Measurements from ENCODE around the gene XIRP1.

DNA sequence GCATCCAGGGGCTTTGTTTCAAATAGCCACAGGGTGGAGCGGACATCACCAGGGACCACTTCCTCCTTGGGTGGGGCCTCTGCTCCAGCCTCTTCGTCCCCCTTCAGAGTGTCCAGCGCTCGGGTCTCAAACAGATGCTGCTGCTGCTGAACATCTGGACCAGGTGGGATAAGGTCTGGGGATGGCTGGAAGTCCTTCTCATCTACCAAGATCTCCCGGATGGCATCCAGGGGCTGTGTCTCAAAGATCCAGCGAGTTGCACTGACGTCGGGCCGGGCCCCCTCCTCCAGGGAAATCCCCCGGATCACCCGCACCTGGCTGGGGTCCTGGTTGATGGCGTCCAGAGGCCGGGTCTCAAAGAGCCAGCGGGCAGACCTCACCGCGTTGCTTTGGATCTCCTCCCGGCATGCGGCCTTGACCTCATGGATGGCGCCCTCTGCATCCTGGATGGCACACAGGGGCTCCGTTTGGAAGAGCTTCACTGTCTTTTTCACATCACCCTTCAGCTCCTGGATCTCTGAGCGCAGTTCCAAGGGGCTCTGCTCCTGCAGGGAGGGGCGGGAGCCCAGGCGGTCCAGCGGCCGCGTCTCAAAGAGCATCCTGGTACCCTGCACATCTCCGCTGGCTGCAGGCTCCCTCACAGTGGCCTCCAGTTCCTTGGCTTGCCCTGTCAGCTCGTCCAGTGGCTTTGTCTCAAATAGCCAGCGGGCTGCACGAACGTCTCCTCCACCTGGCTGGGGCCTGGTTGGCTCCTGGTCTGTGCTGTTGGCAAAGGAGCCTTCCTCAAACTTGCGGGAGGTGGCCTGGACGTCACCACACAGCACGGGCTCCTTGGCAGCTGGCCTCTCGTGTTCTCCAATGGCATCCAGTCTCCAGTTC, 3.9 kb downstream of the XIRP1 start:
- TF ChIP-seq, protein P1, sequence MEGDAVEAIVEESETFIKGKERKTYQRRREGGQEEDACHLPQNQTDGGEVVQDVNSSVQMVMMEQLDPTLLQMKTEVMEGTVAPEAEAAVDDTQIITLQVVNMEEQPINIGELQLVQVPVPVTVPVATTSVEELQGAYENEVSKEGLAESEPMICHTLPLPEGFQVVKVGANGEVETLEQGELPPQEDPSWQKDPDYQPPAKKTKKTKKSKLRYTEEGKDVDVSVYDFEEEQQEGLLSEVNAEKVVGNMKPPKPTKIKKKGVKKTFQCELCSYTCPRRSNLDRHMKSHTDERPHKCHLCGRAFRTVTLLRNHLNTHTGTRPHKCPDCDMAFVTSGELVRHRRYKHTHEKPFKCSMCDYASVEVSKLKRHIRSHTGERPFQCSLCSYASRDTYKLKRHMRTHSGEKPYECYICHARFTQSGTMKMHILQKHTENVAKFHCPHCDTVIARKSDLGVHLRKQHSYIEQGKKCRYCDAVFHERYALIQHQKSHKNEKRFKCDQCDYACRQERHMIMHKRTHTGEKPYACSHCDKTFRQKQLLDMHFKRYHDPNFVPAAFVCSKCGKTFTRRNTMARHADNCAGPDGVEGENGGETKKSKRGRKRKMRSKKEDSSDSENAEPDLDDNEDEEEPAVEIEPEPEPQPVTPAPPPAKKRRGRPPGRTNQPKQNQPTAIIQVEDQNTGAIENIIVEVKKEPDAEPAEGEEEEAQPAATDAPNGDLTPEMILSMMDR (IDR thresholded peaks at IDR 0.05), result no peak
- TF ChIP-seq EP300 (IDR thresholded peaks at IDR 0.05) (no peak), POLR2AphosphoS5 (IDR thresholded peaks at IDR 0.05) (no peak)
